ENCODE results near the gene MCEE.

GRCh38 chr2:71071681-71072398, 58.2 kb downstream of the MCEE start:
- no peak for TF ChIP-seq POLR2AphosphoS5 (IDR thresholded peaks at IDR 0.05)
- TF ChIP-seq, protein P1, sequence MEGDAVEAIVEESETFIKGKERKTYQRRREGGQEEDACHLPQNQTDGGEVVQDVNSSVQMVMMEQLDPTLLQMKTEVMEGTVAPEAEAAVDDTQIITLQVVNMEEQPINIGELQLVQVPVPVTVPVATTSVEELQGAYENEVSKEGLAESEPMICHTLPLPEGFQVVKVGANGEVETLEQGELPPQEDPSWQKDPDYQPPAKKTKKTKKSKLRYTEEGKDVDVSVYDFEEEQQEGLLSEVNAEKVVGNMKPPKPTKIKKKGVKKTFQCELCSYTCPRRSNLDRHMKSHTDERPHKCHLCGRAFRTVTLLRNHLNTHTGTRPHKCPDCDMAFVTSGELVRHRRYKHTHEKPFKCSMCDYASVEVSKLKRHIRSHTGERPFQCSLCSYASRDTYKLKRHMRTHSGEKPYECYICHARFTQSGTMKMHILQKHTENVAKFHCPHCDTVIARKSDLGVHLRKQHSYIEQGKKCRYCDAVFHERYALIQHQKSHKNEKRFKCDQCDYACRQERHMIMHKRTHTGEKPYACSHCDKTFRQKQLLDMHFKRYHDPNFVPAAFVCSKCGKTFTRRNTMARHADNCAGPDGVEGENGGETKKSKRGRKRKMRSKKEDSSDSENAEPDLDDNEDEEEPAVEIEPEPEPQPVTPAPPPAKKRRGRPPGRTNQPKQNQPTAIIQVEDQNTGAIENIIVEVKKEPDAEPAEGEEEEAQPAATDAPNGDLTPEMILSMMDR (IDR thresholded peaks at IDR 0.05) = no peak
- TF ChIP-seq POLR2A (IDR thresholded peaks at IDR 0.05) = no peak
- TF ChIP-seq EP300 (IDR thresholded peaks at IDR 0.05; ENCODE audit: low read depth) = no peak
